WI38 (cell line): ENCODE measurements around the gene ELAVL4.

Source experiments
- H3K4me3 ChIP-seq: 2 replicates; pipeline ENCODE4 v1.5.1; 2011; ENCODE audit warnings: low read depth, mild to moderate bottlenecking, control low read depth, low read length
- CTCF ChIP-seq: IDR thresholded peaks from 2 replicates; pipeline ENCODE4 v1.5.1; 2012; ENCODE audit warnings: low read depth, mild to moderate bottlenecking, control low read depth, low read length

ELAVL4 gene

DNA sequence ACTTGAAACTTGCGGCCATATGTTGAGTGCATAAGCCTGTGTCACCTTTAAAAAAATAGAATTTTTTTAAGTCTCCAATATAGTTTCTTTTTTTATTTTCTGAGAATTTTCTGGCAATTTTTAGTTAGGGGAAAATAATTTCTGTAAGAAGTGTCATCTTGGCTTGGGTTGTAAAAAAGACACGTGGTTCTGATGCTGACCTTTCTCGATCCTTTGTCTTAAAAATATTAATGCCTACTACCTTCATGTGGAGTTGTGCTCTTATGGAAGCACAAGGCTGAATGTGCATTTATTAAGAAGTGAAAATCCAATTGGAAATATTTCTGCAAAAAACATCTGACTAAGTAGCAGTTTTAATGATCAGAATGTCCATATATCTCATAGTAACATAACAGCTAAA lies 3.5 kb downstream of the ELAVL4 start:
- no peak for TF ChIP-seq CTCF
- H3K4me3 ChIP-seq: no peak overlapping the region

DNA sequence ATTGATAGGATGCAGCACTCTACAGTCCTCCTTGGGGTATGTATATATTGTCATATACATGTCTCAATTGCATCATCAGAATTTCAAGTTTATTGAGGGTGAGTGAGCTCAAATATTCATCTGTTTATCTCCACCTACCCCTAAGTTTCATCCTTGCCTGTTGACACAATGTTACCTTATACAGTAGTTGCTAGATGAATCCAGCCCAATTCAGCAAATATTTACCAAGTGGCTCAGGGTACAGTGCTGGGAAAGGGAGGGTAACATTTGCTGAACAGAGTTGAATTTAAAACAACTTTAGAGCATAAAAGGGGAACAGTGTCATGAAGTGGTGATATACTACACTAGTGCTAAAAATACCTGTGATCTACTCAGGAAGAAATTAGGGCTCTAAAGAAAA lies 14.4 kb downstream of the ELAVL4 start:
- H3K4me3 ChIP-seq: no peak overlapping the region
- no peak for TF ChIP-seq CTCF

DNA sequence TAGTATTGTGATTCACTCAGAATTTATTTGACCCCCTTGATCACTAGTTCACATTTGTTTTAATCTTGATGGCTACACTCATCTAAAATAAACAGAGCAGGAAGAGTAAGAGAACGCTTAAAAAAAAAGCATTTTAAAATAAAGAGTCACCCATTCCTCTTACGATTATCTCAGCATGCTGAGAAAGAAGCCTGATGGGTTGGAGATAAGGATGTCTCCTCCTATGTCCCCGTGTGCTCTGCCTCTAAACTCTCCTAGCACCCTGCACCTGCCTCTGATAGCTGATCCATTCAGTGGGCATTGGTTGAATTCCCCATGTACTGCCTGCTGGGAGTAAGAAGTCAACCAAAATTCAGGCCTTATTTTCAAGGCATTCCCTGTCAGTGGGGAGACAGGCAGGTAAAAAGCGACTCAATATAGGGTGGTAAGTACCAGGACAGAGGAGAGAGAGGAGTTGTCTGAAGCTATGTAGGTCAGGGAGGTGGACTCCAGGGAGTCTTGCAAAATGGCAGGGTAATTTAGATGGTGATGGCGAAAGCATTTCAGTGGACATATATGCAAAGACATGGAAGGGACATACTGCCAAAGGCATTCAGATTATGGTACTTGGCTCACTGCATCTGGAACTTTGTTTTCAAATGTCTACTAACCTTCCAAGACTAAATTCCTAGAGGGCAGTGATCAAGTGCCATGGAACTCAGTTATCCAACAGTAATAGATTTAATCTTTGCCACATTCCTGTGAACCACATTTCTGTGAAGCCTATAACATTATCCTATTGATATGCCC lies 18.4 kb downstream of the ELAVL4 start:
- no peak for TF ChIP-seq CTCF
- no peak overlapping the region for H3K4me3 ChIP-seq

GRCh38 chr1:50129201-50129600 lies 20.5 kb downstream of the ELAVL4 start:
- H3K4me3 ChIP-seq: no peak overlapping the region
- no peak for TF ChIP-seq CTCF

DNA sequence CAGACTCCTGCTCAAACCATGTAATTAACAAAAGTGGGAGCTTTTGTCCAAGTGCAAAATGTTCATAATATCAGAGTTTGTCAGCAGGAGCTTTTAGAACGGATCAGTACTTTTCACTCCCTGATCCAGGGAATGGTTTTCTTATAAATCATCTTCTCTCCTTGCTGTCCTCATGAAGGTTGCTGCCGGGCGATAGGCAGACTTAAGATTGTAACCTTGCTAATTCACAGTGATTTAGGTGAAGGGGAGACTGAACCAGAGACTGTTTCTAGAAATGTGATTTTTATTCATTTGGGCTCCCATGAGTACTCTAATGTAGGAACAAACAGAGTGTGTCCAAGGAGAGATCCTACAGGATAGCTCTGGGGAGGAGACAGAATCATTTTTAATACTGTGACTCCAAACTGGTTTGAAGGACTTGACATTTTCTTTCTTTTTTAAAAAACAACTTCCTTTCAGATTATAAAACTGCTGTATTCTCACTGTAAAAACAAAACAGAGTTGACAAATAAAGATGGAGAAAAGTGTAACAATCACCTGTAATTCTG lies 23.7 kb downstream of the ELAVL4 start:
- no peak overlapping the region for H3K4me3 ChIP-seq
- TF ChIP-seq CTCF: no peak

DNA sequence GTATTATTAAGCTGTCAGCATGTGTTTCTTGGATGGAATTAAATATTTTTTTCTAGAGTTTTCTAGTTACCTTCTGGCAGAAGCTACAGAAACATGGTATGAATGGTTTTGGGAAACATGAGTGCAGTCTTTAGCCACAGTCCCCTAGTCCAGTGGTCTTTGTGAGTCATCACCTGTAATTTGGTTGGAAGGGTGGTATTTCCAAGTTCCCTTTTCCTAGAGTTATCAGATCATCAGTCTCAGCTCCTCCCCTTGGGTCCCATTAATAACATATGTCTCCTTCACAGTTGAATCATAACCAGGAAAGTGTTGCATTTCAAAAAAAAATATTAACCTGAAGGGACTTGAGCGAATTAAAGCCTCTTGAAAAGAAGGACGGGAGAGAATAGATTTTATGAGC lies 27.0 kb downstream of the ELAVL4 start:
- no peak overlapping the region for H3K4me3 ChIP-seq
- no peak for TF ChIP-seq CTCF

DNA sequence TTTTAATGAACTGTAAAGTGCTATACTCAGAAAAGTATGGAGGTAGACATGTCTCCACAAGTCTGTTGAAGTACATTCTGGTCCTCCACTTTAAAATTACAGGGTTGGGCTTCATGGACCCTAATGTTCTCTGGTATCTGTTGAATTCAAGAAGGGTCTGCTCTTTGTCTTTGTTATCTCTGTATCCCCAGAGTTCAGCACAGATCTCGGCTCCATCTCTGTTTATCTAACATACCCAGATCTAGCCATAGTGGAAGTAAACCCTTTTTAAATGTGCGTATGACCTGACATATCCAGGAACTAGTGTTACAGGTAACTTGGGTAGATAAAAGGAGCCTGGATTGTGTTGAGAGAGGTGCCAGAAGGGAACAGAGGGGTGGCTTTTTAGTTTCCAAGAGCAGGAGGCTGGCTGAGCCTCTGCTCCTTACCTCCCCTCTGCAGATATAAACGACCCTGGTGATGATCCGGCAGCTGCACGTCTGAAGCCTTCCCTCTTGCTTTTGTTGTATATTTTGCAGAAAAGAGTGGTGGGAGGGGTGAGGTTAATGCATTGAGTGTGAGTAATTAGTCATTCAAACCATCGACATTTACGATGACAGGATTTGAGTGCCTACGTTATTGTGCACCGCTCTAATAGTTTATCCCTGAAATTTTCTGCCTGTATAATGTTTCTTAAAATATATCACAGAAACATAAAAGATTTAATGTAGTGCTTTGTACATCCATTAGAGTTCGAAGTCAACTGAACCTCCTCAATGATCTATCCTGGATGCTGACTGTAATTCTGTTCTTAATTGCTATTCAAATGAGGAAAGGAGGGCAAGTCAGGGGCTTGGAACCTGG lies 30.8 kb downstream of the ELAVL4 start:
- no peak for TF ChIP-seq CTCF
- H3K4me3 ChIP-seq: no peak overlapping the region
